Colonic mucosa (tissue), 4 donors: ENCODE measurements around the gene HSPA1A. TPM values are rescaled to one million over a fixed set of nuclear protein-coding genes. Genes with fewer than 3 reads are reported as not detected.
A peak's percentile ranks its signal among the peaks of the same experiment; 100 is the strongest.

ENCODE experiments used
- DNase-seq: peaks from one replicate; pipeline ENCODE4 v3.0.0-alpha.2; 2020
- H3K27ac ChIP-seq: fragments of 200-600 bp; one replicate; pipeline ENCODE4 v1.8.0; 2021
- H3K27me3 ChIP-seq: fragments of 200-600 bp; one replicate; pipeline ENCODE4 v1.8.0; 2021
- H3K36me3 ChIP-seq: fragments of 200-600 bp; one replicate; pipeline ENCODE4 v1.8.0; 2021
- H3K4me1 ChIP-seq: fragments of 200-600 bp; one replicate; pipeline ENCODE4 v1.8.0; 2021; ENCODE audit warnings: mild to moderate bottlenecking
- H3K4me3 ChIP-seq: fragments of 200-600 bp; one replicate; pipeline ENCODE4 v1.8.0; 2021
- H3K9ac ChIP-seq, 2 donors: one replicate each; pipeline ENCODE4 v1.7.0; 2013; ENCODE audit warnings: control low read depth in 2 of 2, low read depth in 2 of 2, low read length in 2 of 2
- H3K9me3 ChIP-seq: fragments of 200-600 bp; one replicate; pipeline ENCODE4 v1.8.0; 2021
- intact Hi-C: fragments of 100-400 bp; cut with DNase I; formaldehyde crosslinking; loops from one replicate; pipeline ENCODE4 v1.14.1; 2022
- total RNA-seq, 2 donors: library from RNA; stranded (reverse); fragmentation: NEBNext Ultra II Directional in 1 of 2; extraction: Animal tissue kit (Norgen Biotek cat#: 25700) in 1 of 2; gene quantifications; one replicate each; pipeline ENCODE4 v1.2.1, GENCODE V29; 2021
- TF ChIP-seq, protein P1 (sequence below): fragments of 200-600 bp; IDR thresholded peaks from one replicate; pipeline ENCODE4 v1.8.0; 2022; ENCODE audit warnings: antibody characterized with exemption, mild to moderate bottlenecking
- donor health status: healthy.
- donor health status: DM: no; HTN: no; CAD: no.
- donor health status: DM: no; HTN: no; CAD: no.

Gene HSPA1A
- total RNA-seq, 2 donors from 2014 or later, result 248 to 397 TPM

- H3K4me3 ChIP-seq, result no peak overlapping the region
- intact Hi-C loops, result no loop called here
- H3K27ac ChIP-seq, result no peak overlapping the region
- no peaks in the 10 kb centered on the region for H3K27me3 ChIP-seq
- TF ChIP-seq, protein P1, sequence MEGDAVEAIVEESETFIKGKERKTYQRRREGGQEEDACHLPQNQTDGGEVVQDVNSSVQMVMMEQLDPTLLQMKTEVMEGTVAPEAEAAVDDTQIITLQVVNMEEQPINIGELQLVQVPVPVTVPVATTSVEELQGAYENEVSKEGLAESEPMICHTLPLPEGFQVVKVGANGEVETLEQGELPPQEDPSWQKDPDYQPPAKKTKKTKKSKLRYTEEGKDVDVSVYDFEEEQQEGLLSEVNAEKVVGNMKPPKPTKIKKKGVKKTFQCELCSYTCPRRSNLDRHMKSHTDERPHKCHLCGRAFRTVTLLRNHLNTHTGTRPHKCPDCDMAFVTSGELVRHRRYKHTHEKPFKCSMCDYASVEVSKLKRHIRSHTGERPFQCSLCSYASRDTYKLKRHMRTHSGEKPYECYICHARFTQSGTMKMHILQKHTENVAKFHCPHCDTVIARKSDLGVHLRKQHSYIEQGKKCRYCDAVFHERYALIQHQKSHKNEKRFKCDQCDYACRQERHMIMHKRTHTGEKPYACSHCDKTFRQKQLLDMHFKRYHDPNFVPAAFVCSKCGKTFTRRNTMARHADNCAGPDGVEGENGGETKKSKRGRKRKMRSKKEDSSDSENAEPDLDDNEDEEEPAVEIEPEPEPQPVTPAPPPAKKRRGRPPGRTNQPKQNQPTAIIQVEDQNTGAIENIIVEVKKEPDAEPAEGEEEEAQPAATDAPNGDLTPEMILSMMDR, result no peak
- H3K4me1 ChIP-seq, result peaks cover 4% of the 10 kb centered on the region
- DNase-seq, result no peak
- no peak overlapping the region for H3K9ac ChIP-seq
- no peaks in the 10 kb centered on the region for H3K36me3 ChIP-seq
- H3K9me3 ChIP-seq, result no peaks in the 10 kb centered on the region
Measured at GRCh38 chr6:31778999-31779885, 36.1 kb upstream of the HSPA1A start.

DNA sequence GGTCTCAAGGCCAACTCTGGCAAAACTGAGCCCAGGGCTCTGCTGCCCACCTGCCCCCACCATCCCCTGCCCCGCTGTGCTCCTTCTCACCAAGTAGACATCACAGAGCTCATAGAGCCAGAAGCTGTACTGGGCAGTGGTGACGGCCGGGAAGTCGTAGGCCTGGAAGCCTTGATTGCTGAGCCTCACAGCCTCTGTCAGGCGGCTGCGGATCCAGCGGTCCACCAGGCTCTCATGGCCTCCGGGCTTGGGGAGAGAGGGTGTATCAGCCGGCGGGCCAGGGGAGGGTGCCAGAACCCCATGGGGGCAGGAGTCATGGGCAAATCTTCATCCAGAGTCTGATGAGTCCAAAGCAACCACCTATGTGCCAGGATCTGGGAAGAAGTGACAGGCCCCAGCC is 35.4 kb upstream of the HSPA1A start:
- H3K27ac ChIP-seq, result no peak overlapping the region
- H3K4me3 ChIP-seq, result no peak overlapping the region
- no peaks in the 10 kb centered on the region for H3K36me3 ChIP-seq
- TF ChIP-seq, protein P1, result no peak
- intact Hi-C loops, result no loop called here
- no peak overlapping the region for H3K9ac ChIP-seq
- no peaks in the 10 kb centered on the region for H3K9me3 ChIP-seq
- H3K4me1 ChIP-seq, result peaks cover 4% of the 10 kb centered on the region
- no peaks in the 10 kb centered on the region for H3K27me3 ChIP-seq
- no peak for DNase-seq

- no peaks in the 10 kb centered on the region for H3K36me3 ChIP-seq
- no peaks in the 10 kb centered on the region for H3K9me3 ChIP-seq
- intact Hi-C loops, result no loop called here
- peaks cover 4% of the 10 kb centered on the region for H3K4me1 ChIP-seq
- TF ChIP-seq, protein P1, result no peak
- DNase-seq, result no peak
- H3K27me3 ChIP-seq, result no peaks in the 10 kb centered on the region
- H3K9ac ChIP-seq, result no peak overlapping the region
- H3K4me3 ChIP-seq, result no peak overlapping the region
- H3K27ac ChIP-seq, result no peak overlapping the region
Measured at GRCh38 chr6:31780507-31781243, 34.7 kb upstream of the HSPA1A start.

DNA sequence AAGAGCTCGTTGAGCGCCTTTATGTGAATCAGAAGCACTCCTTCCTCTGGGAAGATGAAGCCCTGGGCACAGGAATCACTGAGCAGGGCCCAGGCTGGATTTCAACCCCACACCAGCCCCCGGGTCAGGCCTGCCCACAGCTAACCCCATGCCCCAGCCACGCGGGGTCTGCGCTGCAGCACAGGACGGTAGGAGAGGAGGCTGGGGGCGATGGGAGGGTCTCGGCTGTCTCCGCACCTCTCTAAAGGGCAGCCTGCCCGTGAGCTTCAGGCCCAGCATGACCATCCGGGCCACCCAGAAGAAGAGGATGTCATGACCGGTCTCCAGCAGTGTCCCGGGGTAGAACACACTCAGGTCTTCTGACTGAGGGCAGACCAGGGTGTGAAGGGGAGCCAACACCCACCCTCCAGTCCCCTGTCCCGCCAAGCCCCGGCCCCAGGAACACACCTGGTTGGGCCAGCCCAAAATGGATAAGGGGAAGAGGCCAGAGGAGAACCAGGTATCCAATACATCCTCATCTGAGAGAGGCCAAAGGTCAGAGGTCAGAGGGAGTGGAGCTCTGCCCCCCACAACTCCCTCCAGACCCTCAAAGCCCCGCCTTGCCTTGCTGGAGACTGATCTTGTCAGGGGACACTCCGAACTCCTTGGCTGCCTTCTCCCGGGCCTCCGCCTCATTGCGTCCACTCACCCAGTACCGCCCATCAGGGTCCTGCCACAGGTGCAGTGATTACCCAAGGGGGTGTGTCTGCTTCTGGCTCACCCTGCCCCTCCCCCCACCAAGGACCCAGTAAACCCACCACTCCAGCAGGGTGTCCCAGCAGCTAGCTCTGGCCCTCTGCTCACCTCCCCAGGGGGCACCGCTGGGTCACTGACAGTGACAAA is 33.9 kb upstream of the HSPA1A start:
- Histone ChIP-seq H3K4me1 (peaks cover 4% of the 10 kb centered on the region), H3K9me3 (no peaks in the 10 kb centered on the region), H3K4me3 (no peak overlapping the region), H3K9ac (peak overlapping the region in 1 of 2 donors; percentile 9), H3K36me3 (no peaks in the 10 kb centered on the region), H3K27me3 (no peaks in the 10 kb centered on the region), H3K27ac (no peak overlapping the region)
- no peak for DNase-seq
- intact Hi-C loops, result no loop called here
- TF ChIP-seq, protein P1, result no peak
